ENCODE data around the gene DNAJC18.

Gene DNAJC18

DNA sequence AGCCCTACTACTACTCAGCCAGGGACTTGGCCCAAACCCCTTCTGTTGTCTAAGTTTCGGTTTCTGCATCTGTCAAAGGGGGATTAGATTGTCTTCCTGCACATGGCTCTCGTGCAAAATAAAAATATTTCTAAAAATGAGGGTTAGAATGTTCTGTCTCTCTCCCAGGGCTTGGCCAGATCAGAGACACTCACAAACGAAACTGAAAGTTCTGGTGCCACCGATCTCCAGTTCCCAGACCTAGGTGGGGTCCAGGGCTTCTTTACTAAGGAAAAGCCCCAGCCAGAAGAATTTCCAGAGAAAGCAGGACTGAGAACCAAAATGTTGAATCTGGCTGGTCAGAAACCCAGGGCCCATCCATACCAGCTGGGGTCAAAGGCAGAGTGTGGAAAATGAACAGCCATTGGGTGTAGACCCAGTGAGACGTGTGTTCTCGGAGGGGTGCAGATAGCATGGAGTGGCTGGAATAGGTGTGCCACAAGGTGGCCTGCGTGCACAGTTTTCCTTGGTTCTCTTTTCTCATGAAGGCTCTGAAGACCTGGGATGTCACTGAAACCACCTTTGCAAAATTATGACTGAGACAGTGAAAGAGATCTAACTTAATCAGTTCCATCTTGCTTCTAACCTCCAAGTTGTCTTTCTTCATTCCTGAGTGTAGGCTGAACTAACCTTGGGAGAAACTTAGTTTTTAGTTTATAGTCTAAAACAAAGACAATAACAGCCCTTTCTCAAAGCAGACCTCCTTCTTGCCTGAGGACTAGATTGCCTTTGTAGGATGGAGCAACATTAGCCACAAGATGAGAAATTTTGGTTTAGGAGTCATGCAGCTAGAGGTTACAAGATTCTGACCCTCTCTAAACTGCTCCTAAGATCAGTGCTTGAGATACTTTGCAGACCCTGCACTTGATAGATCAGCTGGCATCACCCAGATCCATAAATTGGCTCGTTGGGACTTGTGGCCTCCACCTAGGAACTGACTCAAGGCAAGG, 54.0 kb downstream of the DNAJC18 start:
- H2AFZ ChIP-seq: peak overlapping the region; percentile 73
- H3K4me1 ChIP-seq: peaks cover 23% of the 10 kb centered on the region
- H3K9me3 ChIP-seq (ENCODE audit: control insufficient read depth, low read length): no peaks in the 10 kb centered on the region
- no peaks in the 10 kb centered on the region for H3K27me3 ChIP-seq (ENCODE audit: control insufficient read depth, insufficient read depth, low read length)
- H3K27ac ChIP-seq: no peak overlapping the region
- H3K4me3 ChIP-seq (ENCODE audit: low read depth, low read length): peak overlapping the region; percentile 30
- peak overlapping the region; percentile 44 for H3K4me2 ChIP-seq (ENCODE audit: low read length)
- H3K9ac ChIP-seq: no peak overlapping the region
- H3K36me3 ChIP-seq (ENCODE audit: control insufficient read depth, insufficient read depth, low read length): no peaks in the 10 kb centered on the region
- no peaks in the 10 kb centered on the region for H3K79me2 ChIP-seq
- TF ChIP-seq, protein P1, sequence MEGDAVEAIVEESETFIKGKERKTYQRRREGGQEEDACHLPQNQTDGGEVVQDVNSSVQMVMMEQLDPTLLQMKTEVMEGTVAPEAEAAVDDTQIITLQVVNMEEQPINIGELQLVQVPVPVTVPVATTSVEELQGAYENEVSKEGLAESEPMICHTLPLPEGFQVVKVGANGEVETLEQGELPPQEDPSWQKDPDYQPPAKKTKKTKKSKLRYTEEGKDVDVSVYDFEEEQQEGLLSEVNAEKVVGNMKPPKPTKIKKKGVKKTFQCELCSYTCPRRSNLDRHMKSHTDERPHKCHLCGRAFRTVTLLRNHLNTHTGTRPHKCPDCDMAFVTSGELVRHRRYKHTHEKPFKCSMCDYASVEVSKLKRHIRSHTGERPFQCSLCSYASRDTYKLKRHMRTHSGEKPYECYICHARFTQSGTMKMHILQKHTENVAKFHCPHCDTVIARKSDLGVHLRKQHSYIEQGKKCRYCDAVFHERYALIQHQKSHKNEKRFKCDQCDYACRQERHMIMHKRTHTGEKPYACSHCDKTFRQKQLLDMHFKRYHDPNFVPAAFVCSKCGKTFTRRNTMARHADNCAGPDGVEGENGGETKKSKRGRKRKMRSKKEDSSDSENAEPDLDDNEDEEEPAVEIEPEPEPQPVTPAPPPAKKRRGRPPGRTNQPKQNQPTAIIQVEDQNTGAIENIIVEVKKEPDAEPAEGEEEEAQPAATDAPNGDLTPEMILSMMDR (IDR thresholded peaks at IDR 0.05): peak; percentile 46

DNA sequence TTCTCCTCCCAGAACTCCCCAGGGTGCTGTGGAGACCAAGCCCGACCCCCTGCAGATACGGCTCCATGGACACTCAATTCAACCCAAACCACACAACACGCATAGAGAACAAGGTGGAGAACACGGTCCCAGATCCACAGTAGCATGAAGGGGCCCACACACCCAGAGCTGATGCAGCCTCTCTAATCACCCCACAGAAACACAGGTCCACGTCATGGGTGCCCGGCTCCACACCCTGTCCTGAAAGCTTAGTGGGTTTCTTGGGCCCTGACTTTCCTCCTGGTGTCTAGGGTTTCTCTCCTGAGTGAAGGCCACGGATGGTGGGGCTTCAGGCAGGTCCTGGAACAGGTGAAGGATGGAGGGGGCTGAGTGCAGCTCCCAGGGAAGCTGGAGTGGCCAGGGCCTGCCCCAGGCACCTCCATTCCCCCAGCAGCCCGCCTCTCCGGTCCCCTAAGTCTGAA, 54.7 kb downstream of the DNAJC18 start:
- Histone ChIP-seq H3K79me2 (peaks cover 4% of the 10 kb centered on the region), H3K4me1 (peaks cover 23% of the 10 kb centered on the region), H3K4me2 (ENCODE audit: low read length) (no peak overlapping the region), H3K4me3 (ENCODE audit: low read depth, low read length) (no peak overlapping the region), H3K27me3 (ENCODE audit: control insufficient read depth, insufficient read depth, low read length) (no peaks in the 10 kb centered on the region), H3K9me3 (ENCODE audit: control insufficient read depth, low read length) (no peaks in the 10 kb centered on the region), H3K27ac (no peak overlapping the region), H3K9ac (no peak overlapping the region), H2AFZ (peak overlapping the region; percentile 73), H3K36me3 (ENCODE audit: control insufficient read depth, insufficient read depth, low read length) (no peaks in the 10 kb centered on the region)
- TF ChIP-seq, protein P1 (IDR thresholded peaks at IDR 0.05): no peak

DNA sequence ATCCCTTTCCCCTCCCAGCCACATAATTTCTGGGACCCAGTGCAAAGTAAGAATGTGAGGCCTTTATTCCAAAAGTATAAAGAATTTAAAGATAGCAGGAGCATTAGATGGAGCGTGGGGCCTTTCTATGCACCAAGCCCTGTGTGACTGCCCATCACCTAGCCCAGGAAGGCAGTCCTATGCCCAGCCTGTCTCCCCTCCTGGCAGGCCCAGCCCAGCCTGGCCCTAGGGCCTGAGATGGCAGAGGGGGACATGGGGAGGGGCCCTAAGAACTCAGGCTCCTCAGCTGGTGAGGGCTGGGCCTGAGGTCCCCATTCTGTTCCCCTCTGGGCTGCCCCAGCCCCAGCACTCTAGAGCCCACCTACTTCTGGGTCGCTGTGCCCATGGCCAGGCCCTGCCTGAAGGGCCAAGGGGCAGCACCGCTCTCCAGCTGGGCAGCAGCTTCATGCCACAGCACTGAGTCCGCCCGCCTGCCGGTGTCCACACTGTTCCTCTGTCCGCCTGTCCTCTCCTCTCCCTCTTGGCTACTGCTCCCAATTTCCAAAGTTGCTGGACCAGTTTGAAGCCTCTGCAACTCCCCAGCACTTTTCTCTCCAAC, 55.2 kb downstream of the DNAJC18 start:
- TF ChIP-seq, protein P1 (IDR thresholded peaks at IDR 0.05): no peak
- Histone ChIP-seq H2AFZ (peak overlapping the region; percentile 73), H3K9me3 (ENCODE audit: control insufficient read depth, low read length) (no peaks in the 10 kb centered on the region), H3K9ac (no peak overlapping the region), H3K36me3 (ENCODE audit: control insufficient read depth, insufficient read depth, low read length) (no peaks in the 10 kb centered on the region), H3K4me3 (ENCODE audit: low read depth, low read length) (no peak overlapping the region), H3K27ac (no peak overlapping the region), H3K4me1 (peaks cover 23% of the 10 kb centered on the region), H3K79me2 (peaks cover 4% of the 10 kb centered on the region), H3K4me2 (ENCODE audit: low read length) (no peak overlapping the region), H3K27me3 (ENCODE audit: control insufficient read depth, insufficient read depth, low read length) (no peaks in the 10 kb centered on the region)

DNA sequence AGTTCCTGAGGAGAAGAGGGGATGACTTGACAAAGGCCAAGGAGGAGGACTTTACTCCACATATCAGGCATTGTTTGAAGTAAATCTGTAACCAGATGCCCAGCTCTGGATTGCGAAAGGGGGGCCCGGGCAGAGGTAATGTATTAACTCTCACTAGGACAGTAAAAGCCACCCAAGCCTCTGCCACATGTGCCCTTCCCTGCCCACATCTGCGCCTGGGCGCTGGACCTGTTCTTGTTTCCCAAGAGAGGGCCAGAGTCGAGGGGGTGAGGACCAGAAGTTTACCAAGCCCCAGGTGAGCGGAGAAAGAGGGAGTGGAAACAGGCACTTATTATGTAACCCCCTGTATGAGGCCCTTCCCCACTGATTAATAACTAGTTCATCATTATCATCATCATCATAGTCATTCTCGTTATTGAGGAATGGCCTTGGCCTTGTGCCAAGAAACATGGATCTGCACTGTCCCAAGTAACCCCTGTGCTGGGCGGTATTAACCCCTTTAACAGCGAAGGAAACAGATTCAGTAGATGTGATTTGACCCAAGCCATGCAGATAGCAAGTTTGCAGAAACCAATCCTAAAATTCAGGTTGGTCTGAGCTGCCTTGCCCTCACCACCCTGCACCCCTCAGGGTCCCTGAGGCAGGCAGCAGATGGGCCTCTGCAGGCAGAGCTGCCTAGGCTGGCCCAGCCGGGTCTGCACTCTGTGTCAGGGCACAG, 55.9 kb downstream of the DNAJC18 start, which contains the start of gene SLC23A1:
Gene SLC23A1 (minus strand): TSS at position 23 of the 718 bp plus-strand sequence. CDS start 44 bp downstream, outside the sequence.
- Histone ChIP-seq H3K27ac (peak within 1 kb of the TSS; percentile 39), H3K4me3 (ENCODE audit: low read depth, low read length) (no peak within 1 kb of the TSS), H3K9me3 (ENCODE audit: control insufficient read depth, low read length) (no peaks in the 10 kb centered on the region), H3K9ac (no peak within 1 kb of the TSS), H2AFZ (peak within 1 kb of the TSS; percentile 76), H3K79me2 (peaks cover 4% of the 10 kb centered on the region), H3K36me3 (ENCODE audit: control insufficient read depth, insufficient read depth, low read length) (no peaks in the 10 kb centered on the region), H3K4me1 (peaks cover 23% of the 10 kb centered on the region), H3K4me2 (ENCODE audit: low read length) (no peak within 1 kb of the TSS), H3K27me3 (ENCODE audit: control insufficient read depth, insufficient read depth, low read length) (no peaks in the 10 kb centered on the region)
- TF ChIP-seq, protein P1 (IDR thresholded peaks at IDR 0.05): no peak

Data from parathyroid adenoma (tissue), 2 donors.